Measurements from ENCODE around the gene USP13.

GRCh38 chr3:179775416-179776122, 122.7 kb downstream of the USP13 start:
- TF ChIP-seq POLR2A (IDR thresholded peaks at IDR 0.05; ENCODE audit: low read length) (no peak), GATA1 (IDR thresholded peaks at IDR 0.05; ENCODE audit: low read depth, low read length) (no peak)

Measured in erythroblast (primary cell).